C4-2B (cell line): ENCODE measurements around the gene GLYATL2.

Experiments used
- H3K27ac ChIP-seq: fragments of 450-650 bp; 2 replicates; pipeline ENCODE4 v1.5.1; 2017
- CTCF ChIP-seq: fragments of 450-650 bp; conservative IDR thresholded peaks from 2 replicates; pipeline ENCODE4 v1.5.1; 2017; ENCODE audit warnings: mild to moderate bottlenecking
- ZFX ChIP-seq: fragments of 450-650 bp; IDR thresholded peaks from 2 replicates; pipeline ENCODE4 v1.6.1; 2017

The GLYATL2 gene

GRCh38 chr11:58832056-58832645 is 12.4 kb downstream of the GLYATL2 start:
- no peak overlapping the region for H3K27ac ChIP-seq
- TF ChIP-seq ZFX, result no peak
- TF ChIP-seq CTCF, result no peak

GRCh38 chr11:58830673-58831301 is 13.7 kb downstream of the GLYATL2 start:
- no peak for TF ChIP-seq CTCF
- TF ChIP-seq ZFX, result no peak
- no peak overlapping the region for H3K27ac ChIP-seq

GRCh38 chr11:58829786-58830185 is 14.7 kb downstream of the GLYATL2 start:
- no peak for TF ChIP-seq ZFX
- TF ChIP-seq CTCF, result no peak
- no peak overlapping the region for H3K27ac ChIP-seq

GRCh38 chr11:58813693-58814092 is 30.8 kb downstream of the GLYATL2 start:
- no peak overlapping the region for H3K27ac ChIP-seq
- TF ChIP-seq ZFX, result no peak
- no peak for TF ChIP-seq CTCF

GRCh38 chr11:58811499-58811898 is 33.0 kb downstream of the GLYATL2 start:
- TF ChIP-seq ZFX, result no peak
- no peak for TF ChIP-seq CTCF
- H3K27ac ChIP-seq, result no peak overlapping the region

GRCh38 chr11:58807343-58807742 is 37.2 kb downstream of the GLYATL2 start:
- H3K27ac ChIP-seq, result no peak overlapping the region
- TF ChIP-seq ZFX, result no peak
- no peak for TF ChIP-seq CTCF

- TF ChIP-seq CTCF, result no peak
- TF ChIP-seq ZFX, result no peak
- H3K27ac ChIP-seq, result no peak overlapping the region
These were observed 39.4 kb downstream of the GLYATL2 start for GRCh38 chr11:58805065-58805464.
